Activated CD8-positive, alpha-beta memory T cell treated with anti-CD3 and anti-CD28 coated beads, Interleukin-2, amount 50 U/mL, for 24 hours (primary cell): ENCODE measurements around the gene ACKR1.

Experiments
- DNase-seq: peaks from one replicate; pipeline ENCODE4 v3.0.0-alpha.2; 2020; ENCODE audit errors: extremely low read depth

ACKR1 gene

DNA sequence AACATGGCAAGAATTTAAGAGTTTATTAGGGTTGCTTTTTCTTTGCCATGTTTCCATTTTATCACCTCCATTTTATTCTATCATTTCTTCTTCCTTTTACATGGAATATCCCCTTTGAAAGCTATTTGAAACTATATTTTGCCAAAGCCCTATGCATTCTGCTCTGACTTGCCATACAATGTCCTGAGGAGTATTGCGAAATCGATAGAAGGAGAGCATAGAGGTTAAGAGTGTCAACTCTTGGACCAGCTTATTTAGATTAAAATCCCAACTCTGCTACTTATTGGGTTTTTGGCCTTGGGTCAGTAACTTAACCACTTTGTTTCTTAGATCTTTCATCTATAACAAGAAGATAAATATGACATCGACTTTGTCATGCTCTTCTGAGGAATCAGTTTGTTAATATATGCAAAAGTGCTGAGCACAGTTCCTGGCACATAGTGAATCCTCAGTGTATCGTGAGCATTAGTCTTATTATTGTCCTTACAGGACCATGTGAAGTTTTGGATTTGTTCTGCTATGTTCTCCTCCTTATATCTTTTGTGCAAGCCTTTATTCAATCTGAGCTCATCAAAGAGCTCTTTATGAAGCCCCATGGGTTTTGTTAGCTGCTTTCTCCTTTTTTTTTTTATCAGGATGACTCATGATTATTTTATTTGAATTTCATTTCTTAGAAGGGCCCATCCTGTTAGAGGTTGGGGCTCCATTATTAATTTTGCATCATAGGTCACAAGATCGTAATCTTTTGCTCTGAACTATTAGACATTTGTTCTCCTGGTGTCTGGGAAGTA lies 17.6 kb downstream of the ACKR1 start:
- no peak for DNase-seq

DNA sequence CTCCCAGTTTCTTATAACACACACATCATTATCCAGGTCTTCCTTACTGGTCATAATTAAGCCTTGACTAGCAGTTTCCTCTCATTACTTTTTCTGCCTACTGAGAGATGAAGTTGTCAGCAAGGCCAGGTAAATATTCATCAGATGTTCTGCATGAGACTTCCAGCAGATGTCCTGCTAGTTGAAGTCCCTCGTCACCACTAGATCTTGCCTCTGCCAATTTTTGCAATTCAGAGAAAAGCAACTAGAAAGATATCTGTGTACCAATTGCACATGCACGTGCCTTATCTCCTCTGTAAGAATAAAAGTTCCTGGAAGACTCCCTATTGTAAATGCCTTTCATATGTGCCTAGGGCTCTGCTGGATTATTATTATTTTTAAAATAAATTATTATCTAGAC lies 18.3 kb downstream of the ACKR1 start:
- no peak for DNase-seq

DNA sequence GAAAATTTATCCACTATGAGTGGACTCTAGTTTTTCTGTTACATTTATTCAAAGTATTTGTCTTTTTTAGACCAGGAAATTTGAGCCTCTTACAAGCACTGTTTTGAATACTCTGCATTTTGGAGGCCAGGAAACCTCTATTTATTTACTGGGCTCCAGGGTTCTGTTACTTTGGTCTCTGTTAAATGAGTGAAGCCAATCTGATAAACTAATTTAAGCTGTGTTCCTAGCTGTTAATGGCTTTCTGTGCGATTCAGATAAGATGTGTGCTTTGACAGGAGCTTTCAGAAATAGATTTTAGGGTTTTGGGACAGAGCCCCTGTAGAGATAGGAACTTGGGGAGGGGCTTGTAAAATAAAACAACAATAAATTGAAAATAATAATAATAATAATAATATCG lies 23.9 kb downstream of the ACKR1 start:
- no peak for DNase-seq

DNA sequence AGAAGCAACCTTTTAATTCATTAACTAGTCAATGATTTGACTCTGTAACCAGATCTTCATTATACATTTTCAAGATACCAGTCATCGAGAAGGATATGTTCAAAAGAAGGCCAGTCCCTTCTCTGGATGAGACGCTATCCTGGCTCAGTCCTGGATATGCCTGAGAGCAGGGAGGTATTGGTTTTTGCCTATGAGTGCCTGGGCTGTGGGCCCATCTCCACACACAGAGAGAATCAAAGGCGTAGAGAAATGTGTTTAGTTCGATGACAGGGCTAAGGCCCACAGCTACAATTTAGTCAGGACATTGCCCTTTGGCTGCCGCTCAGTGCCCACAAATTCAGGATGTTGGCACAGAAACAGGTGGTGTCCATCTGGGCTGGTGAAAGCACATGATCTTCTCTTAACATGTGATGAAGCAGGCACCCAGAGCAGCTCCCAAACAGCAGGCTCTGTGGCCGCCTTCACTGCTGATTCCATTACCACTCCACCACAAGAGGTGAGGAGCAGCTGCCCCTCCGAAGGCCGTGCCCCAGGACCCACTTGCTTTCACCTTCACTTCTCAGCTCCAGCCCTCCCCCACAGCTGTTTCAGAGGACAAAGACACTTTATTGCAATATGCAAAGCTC lies 24.7 kb downstream of the ACKR1 start:
- DNase-seq: no peak

DNA sequence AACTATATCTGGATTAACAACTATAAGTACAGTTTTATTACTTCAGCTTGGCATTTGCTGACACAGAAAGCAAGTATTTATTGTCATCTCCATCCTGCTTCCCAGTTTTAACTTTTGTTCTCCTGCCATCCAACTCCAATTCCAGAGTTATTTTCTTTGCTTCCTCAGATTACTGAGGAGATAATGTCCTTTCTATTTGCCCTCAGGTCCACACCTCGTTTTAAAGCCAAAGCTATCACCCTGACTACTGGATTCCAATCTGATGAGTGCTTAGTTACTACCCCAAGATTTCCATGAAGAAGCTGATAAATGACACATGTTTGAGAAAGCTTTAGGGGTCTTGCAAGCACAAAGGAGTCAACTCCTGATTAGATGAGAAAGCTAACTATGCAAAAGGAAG lies 25.2 kb downstream of the ACKR1 start:
- no peak for DNase-seq

DNA sequence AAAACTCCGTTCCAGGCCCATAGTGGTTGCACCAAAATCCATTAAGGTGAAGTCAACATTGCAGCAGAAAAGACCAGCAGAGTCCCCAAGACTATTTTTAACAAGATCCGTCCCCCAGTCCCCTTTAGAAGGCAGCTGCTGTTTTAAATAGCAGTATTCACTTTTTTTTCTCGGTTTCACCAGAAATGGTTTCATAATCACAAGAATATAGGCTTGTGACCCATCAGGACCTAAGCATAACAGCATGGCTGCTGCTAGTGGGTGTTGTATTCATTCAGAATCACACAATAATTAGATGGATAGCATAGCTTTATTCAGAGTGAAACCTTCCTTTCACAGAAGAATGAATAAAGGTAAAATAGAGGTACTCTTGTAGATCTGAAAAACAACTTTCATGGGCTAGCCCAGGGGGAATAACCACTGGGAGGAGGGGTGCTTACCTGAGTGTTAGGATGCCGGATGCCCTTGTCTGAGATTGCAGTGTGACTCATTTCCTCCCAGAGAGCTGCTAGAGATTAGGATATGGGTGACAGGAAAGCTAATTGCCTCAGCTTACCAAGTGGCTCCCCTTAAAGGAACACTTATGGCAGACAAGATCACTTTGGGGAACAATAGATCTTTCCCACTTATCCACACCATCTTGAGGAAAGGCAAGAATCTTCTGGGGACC lies 35.0 kb downstream of the ACKR1 start:
- no peak for DNase-seq

DNA sequence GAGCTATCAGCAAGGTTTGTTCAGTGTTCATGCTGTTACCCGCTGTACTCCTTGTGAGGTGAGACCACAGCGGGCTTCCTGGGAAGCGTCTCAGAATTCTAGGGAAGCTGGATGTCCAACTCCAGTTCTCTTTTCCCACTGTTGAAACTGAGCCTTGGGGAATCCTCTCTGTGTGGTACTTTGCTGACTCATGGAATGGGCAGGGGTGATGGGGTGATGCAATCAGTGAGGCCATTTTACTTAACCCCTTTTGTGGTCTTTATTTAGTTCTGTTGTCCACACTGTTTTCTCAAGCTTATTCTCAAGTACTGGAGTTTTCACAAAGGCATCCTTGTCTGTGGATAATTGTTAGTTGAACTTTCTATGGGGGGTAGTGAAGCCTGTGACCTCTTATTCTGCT lies 42.6 kb downstream of the ACKR1 start:
- no peak for DNase-seq

DNA sequence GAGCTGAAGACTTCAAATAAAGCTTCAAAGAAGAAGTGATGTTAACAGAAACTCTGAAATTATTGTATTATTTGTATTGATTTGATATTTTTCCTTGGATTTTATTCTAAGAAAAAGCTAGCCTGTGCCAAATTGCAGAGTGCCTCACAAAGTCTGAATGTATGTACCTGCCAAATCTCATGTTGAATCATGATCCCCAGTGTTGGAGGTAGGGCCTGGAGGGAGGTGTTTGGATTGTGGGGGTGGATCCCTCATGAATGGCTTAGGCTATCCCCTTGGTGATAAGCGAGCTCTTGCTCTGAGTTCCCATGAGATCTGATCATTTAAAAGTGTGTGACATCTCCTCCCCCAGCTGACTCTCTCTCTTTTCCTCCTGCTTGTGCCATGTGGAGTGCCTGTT lies 43.6 kb downstream of the ACKR1 start:
- no peak for DNase-seq

DNA sequence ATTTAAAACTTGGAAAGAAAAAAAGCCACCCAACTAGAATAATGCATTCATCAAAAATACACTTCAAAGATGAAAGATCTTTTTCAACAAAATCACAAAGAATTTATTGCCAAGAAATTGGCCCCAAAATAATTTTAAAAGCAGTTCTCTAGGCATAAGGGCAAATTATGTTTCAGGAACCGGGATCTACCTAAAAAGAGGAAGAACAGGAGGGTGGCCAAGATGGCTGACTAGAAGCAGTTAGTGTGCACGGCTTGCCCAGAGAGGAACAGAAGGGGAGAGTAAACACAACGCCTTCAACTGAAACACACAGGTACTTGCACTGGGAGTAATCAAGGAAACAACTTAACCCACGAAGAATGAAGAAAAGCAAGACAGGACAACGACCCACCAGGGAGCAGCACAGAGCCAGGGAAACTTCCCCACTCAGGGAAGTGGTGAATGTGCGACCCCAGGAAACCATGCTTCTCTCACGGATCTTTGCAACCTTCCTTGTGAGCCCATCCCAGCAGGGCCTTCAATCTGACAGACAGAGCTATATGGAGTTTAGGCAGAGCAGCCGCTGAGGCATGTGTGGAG lies 46.1 kb downstream of the ACKR1 start:
- no peak for DNase-seq
